HG03066 (cell line): ENCODE results near the gene EXD1.
"Not testable (repeated sequence)": the region's sequence is repeated elsewhere in the genome, so short reads cannot be mapped to it uniquely, and the experiment has no call there.

Experiments
- ATAC-seq: cut with Tn5 transposase; IDR thresholded peaks from one replicate; pipeline ENCODE4 v1.9.1; 2021; ENCODE audit warnings: low read depth; ENCODE audit not compliant: unreplicated experiment

Gene EXD1

DNA sequence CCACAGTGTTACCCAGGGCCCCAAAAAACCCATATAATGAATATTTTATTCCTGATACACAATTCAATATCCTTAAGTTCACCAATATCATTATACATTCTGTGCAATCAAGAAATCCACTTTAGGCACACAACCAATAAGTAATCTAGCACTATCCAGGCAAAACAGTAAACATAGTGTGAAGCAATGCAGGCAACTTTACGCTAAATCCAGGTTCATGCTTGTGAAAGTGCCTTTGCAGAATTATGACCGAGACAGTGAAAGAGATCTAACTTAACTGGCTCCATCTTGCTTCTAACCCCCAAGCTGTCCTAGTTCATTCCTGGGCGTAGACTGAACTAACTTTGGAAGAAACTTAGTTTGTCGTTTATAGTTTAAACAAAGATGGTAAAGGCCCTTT lies 80.3 kb downstream of the EXD1 start:
- ATAC-seq = no peak

- ATAC-seq = no peak
These were observed 82.5 kb downstream of the EXD1 start for GRCh38 chr15:41148065-41148464.

GRCh38 chr15:41139619-41140018 lies 90.9 kb downstream of the EXD1 start:
- no peak for ATAC-seq

DNA sequence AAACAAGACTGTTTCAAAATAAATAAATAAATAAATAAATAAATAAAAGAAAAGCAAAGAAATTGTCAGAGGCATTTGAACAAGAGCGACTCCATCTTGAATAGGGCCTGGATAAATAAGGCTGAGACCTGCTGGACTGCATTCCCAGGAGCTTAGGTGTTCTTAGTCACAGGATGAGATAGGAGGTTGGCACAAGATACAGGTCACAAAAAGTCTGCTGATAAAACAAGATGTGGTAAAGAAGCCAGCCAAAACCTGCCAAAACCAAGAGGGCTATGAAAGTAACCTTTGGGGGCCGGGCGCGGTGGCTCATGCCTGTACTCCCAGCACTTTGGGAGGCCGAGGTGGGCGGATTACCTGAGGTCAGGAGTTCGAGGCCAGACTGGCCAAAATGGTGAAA lies 91.4 kb downstream of the EXD1 start:
- not testable (repeated sequence) for ATAC-seq

- not testable (repeated sequence) for ATAC-seq
These were observed 95.0 kb downstream of the EXD1 start for GRCh38 chr15:41135580-41135979.

DNA sequence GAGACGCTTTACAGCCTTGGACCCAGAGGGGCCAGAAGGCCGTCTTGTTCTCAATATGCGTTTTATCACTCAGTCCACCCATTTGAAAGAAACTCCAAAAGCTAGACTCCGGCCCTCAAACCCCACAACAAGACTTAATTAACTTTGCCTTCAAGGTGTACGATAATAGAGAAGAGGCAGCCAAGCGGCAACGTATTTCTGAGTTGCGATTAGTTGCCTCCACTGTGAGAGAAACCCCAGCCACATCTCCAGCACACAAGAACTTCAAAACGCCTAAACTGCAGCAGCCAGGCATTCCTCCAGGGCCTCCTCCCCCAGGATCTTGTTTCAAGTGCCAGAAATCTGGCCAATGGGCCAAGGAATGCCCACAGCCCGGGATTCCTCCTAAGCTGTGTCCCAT lies 97.1 kb downstream of the EXD1 start:
- no peak for ATAC-seq
